ENCODE data around the gene CRYBG1. TPM values are rescaled to one million over a fixed set of nuclear protein-coding genes. Genes with fewer than 3 reads are reported as not detected.

CRYBG1 gene
- polyA plus RNA-seq, 1 donor (not counting 4 experiments of a cell fraction or from before 2014, with no cell fraction given): 54.7 TPM

DNA sequence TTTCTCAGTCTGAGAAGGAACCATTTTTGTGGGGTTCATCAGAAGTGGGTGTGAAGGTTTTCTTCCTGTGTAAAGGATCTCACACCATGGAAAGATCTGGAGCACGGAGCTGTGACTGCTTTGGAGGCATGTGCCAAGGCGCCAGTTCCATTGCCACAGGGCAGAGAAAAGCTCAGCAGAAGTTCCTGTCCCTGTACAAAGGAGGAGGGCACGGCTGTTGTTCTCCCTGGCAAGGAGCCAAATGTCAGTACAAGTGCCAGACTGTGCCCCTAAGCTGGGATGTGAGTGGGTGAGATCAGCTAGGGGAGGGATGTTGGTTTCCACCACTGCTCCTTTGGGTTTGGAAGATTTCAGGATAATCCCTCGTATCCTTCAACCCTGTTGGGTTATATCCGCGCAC is 117.3 kb downstream of the CRYBG1 start:
- Histone ChIP-seq H4K20me1 (ENCODE audit: control insufficient read depth, extremely low read depth, insufficient read depth, low read length) (no peaks in the 10 kb centered on the region), H3K36me3 (ENCODE audit: control insufficient read depth in 2 of 2, extremely low read depth in 1 of 2, insufficient read depth in 2 of 2, low read length in 2 of 2) (no peaks in the 10 kb centered on the region), H3K79me2 (ENCODE audit: control insufficient read depth, insufficient read depth, low read length) (peaks cover 2% of the 10 kb centered on the region), H3K9me3 (ENCODE audit: control insufficient read depth, low read depth, low read length) (no peaks in the 10 kb centered on the region), H3K4me2 (ENCODE audit: control insufficient read depth, extremely low read depth, insufficient read depth, low read depth, low read length) (no peak overlapping the region), H2AFZ (ENCODE audit: control insufficient read depth, low read length) (no peak overlapping the region), H3K4me1 (ENCODE audit: control insufficient read depth, extremely low read depth, insufficient read depth, low read length) (peaks cover 41% of the 10 kb centered on the region), H3K27me3 (ENCODE audit: control insufficient read depth, extremely low read depth, insufficient read depth, low read length) (no peaks in the 10 kb centered on the region), H3K27ac (ENCODE audit: control insufficient read depth, insufficient read depth, low read length) (no peak overlapping the region), H3K4me3 (ENCODE audit: control insufficient read depth in 2 of 3, extremely low read depth in 1 of 3, insufficient read depth in 2 of 3, low read depth in 1 of 3, low read length in 3 of 3) (no peak overlapping the region), H3K9me1 (ENCODE audit: control insufficient read depth, extremely low read depth, insufficient read depth, low read length) (no peaks in the 10 kb centered on the region), H3K9ac (ENCODE audit: control insufficient read depth, extremely low read depth, insufficient read depth, low read length) (no peak overlapping the region)
- dilution Hi-C loops (cut with MboI; ENCODE audit: extremely low pct_ligation_motif_present, low sequenced_read_pairs): no loop called here
- DNase-seq (ENCODE audit: low read depth, low spot score) (no peak), FAIRE-seq (no peak)
- TF ChIP-seq EZH2 (IDR thresholded peaks at IDR 0.05; ENCODE audit: low read length): no peak
- TF ChIP-seq, protein P1, sequence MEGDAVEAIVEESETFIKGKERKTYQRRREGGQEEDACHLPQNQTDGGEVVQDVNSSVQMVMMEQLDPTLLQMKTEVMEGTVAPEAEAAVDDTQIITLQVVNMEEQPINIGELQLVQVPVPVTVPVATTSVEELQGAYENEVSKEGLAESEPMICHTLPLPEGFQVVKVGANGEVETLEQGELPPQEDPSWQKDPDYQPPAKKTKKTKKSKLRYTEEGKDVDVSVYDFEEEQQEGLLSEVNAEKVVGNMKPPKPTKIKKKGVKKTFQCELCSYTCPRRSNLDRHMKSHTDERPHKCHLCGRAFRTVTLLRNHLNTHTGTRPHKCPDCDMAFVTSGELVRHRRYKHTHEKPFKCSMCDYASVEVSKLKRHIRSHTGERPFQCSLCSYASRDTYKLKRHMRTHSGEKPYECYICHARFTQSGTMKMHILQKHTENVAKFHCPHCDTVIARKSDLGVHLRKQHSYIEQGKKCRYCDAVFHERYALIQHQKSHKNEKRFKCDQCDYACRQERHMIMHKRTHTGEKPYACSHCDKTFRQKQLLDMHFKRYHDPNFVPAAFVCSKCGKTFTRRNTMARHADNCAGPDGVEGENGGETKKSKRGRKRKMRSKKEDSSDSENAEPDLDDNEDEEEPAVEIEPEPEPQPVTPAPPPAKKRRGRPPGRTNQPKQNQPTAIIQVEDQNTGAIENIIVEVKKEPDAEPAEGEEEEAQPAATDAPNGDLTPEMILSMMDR (optimal IDR thresholded peaks at IDR 0.05 in 1 of 3, IDR thresholded peaks at IDR 0.05 in 1 of 3, conservative IDR thresholded peaks at IDR 0.05 in 1 of 3; ENCODE audit: extremely low read depth in 1 of 3, insufficient read depth in 2 of 3, low read length in 3 of 3): no peak

DNA sequence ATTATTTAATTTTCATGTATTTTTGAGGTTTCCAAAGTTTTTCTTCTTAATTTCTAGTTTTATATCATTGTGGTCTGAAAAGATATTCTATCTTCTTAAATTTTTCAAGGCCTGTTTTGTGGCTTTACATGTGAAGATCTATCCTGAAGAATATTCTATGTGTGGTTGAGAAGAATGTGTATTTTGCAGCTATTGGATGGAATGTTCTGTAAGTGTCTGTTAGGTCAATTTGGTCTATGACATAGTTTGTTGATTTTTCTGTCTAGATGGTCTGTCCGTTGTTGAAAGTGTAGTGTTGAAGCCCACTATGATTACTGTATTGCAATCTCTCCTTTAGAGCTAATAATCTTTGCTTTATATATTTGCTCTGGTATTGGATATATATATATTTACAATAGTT is 125.7 kb downstream of the CRYBG1 start:
- TF ChIP-seq EZH2 (IDR thresholded peaks at IDR 0.05; ENCODE audit: low read length): no peak
- TF ChIP-seq, protein P1 (optimal IDR thresholded peaks at IDR 0.05 in 1 of 3, IDR thresholded peaks at IDR 0.05 in 1 of 3, conservative IDR thresholded peaks at IDR 0.05 in 1 of 3; ENCODE audit: extremely low read depth in 1 of 3, insufficient read depth in 2 of 3, low read length in 3 of 3): no peak
- H2AFZ ChIP-seq (ENCODE audit: control insufficient read depth, low read length): no peak overlapping the region
- H3K36me3 ChIP-seq (ENCODE audit: control insufficient read depth in 2 of 2, extremely low read depth in 1 of 2, insufficient read depth in 2 of 2, low read length in 2 of 2): no peaks in the 10 kb centered on the region
- H3K4me2 ChIP-seq (ENCODE audit: control insufficient read depth, extremely low read depth, insufficient read depth, low read depth, low read length): no peak overlapping the region
- dilution Hi-C loops (cut with MboI; ENCODE audit: extremely low pct_ligation_motif_present, low sequenced_read_pairs): no loop called here
- no peak overlapping the region for H3K4me3 ChIP-seq (ENCODE audit: control insufficient read depth in 2 of 3, extremely low read depth in 1 of 3, insufficient read depth in 2 of 3, low read depth in 1 of 3, low read length in 3 of 3)
- no peak overlapping the region for H3K27ac ChIP-seq (ENCODE audit: control insufficient read depth, insufficient read depth, low read length)
- no peaks in the 10 kb centered on the region for H3K9me3 ChIP-seq (ENCODE audit: control insufficient read depth, low read depth, low read length)
- H3K9ac ChIP-seq (ENCODE audit: control insufficient read depth, extremely low read depth, insufficient read depth, low read length): no peak overlapping the region
- no peaks in the 10 kb centered on the region for H4K20me1 ChIP-seq (ENCODE audit: control insufficient read depth, extremely low read depth, insufficient read depth, low read length)
- FAIRE-seq (no peak), DNase-seq (ENCODE audit: low read depth, low spot score) (no peak)
- H3K4me1 ChIP-seq (ENCODE audit: control insufficient read depth, extremely low read depth, insufficient read depth, low read length): peaks cover 22% of the 10 kb centered on the region
- no peaks in the 10 kb centered on the region for H3K9me1 ChIP-seq (ENCODE audit: control insufficient read depth, extremely low read depth, insufficient read depth, low read length)
- no peaks in the 10 kb centered on the region for H3K27me3 ChIP-seq (ENCODE audit: control insufficient read depth, extremely low read depth, insufficient read depth, low read length)
- H3K79me2 ChIP-seq (ENCODE audit: control insufficient read depth, insufficient read depth, low read length): peaks cover 11% of the 10 kb centered on the region
